ENCODE measurements around the gene MOB2. TPM values are rescaled to one million over a fixed set of nuclear protein-coding genes. Genes with fewer than 3 reads are reported as not detected.
"Not testable (repeated sequence)": the region's sequence is repeated elsewhere in the genome, so short reads cannot be mapped to it uniquely, and the experiment has no call there.

The MOB2 gene
- total RNA-seq, 1 experiment from 2014 or later = 22.7 TPM

GRCh38 chr11:1510928-1511327 lies 24.3 kb upstream of the MOB2 start:
- H3K9me3 ChIP-seq (ENCODE audit: control insufficient read depth, low read depth, low read length) = no peaks in the 10 kb centered on the region
- no peak overlapping the region for H3K23ac ChIP-seq (ENCODE audit: insufficient read length, low read depth, low read length)
- peaks cover 5% of the 10 kb centered on the region; the same call in 1 of the 2 replicates for H3K4me1 ChIP-seq (ENCODE audit: insufficient read depth, low read length)
- no peak overlapping the region for H3K4me2 ChIP-seq (ENCODE audit: insufficient read depth, insufficient read length, low read length)
- H3T11ph ChIP-seq (ENCODE audit: low read length) = no peak overlapping the region
- no peak for TF ChIP-seq CTCF (conservative IDR thresholded peaks at IDR 0.05)
- H2AK5ac ChIP-seq (ENCODE audit: insufficient read length, low read length) = no peak overlapping the region
- H4K5ac ChIP-seq (ENCODE audit: insufficient read length, low read depth, low read length) = no peak overlapping the region
- Mint-ChIP-seq H3K27me3 (ENCODE audit: low read depth) (no peaks in the 10 kb centered on the region; the same call in 1 of the 2 replicates), H3K9me3 (no peaks in the 10 kb centered on the region), H3K36me3 (ENCODE audit: insufficient read depth in 1 of 3, low read depth in 3 of 3) (no peaks in the 10 kb centered on the region), H3K4me1 (peaks cover 25 to 51% of the 10 kb centered on the region in 2 experiments), H3K4me3 (no peak overlapping the region), H3K27ac (no peak overlapping the region)
- no peak overlapping the region for H3K18ac ChIP-seq (ENCODE audit: insufficient read length, low read depth, low read length)
- WGBS (ENCODE audit: extremely low coverage, insufficient read length, low lambda C conversion rate) = no CpG with 5 or more reads among the region's 11 CpGs
- H2BK15ac ChIP-seq (ENCODE audit: low read depth, low read length) = no peak overlapping the region
- no peak overlapping the region for H3K4ac ChIP-seq (ENCODE audit: low read depth, low read length)
- H2BK120ac ChIP-seq (ENCODE audit: low read depth, low read length, poor library complexity, severe bottlenecking) = no peak overlapping the region
- H4K20me1 ChIP-seq (ENCODE audit: control insufficient read depth, insufficient read depth, insufficient read length) = no peaks in the 10 kb centered on the region
- no peak overlapping the region for H3K27ac ChIP-seq (ENCODE audit: insufficient read length, low read depth, low read length)
- H4K91ac ChIP-seq (ENCODE audit: insufficient read length, low read depth, low read length) = no peak overlapping the region
- H2BK12ac ChIP-seq (ENCODE audit: insufficient read length, low read depth, low read length) = no peak overlapping the region
- H3K79me2 ChIP-seq (ENCODE audit: insufficient read depth, low read length) = no peaks in the 10 kb centered on the region; the same call in 1 of the 2 replicates
- H4K8ac ChIP-seq (replicated peaks; ENCODE audit: insufficient read length, low read depth, low read length) = no peak overlapping the region
- no peak overlapping the region for H3K9ac ChIP-seq (ENCODE audit: extremely low read depth, insufficient read length, low read length)
- H2BK5ac ChIP-seq (ENCODE audit: insufficient read length, low read length) = no peak overlapping the region
- no peak for DNase-seq
- H3K56ac ChIP-seq (ENCODE audit: insufficient read length, low read depth, low read length) = no peak overlapping the region
- H3K27me3 ChIP-seq (ENCODE audit: insufficient read depth, low read length) = no peaks in the 10 kb centered on the region
- H3K79me1 ChIP-seq (ENCODE audit: insufficient read depth, low read depth, low read length, poor library complexity, severe bottlenecking) = no peaks in the 10 kb centered on the region
- no peaks in the 10 kb centered on the region for H3K23me2 ChIP-seq (ENCODE audit: insufficient read length, low read depth, low read length, poor library complexity, severe bottlenecking)
- H2BK20ac ChIP-seq (ENCODE audit: low read depth, low read length, poor library complexity, severe bottlenecking) = no peak overlapping the region
- H3K14ac ChIP-seq (ENCODE audit: insufficient read depth, low read length) = no peak overlapping the region
- H2AFZ ChIP-seq (ENCODE audit: low read length) = no peak overlapping the region

GRCh38 chr11:1510351-1510750 lies 23.8 kb upstream of the MOB2 start:
- H3K9me3 Mint-ChIP-seq; H2BK12ac ChIP-seq (ENCODE audit: insufficient read length, low read depth, low read length); H3K79me2 ChIP-seq (ENCODE audit: insufficient read depth, low read length); H3K9me3 ChIP-seq (ENCODE audit: control insufficient read depth, low read depth, low read length); H2BK15ac ChIP-seq (ENCODE audit: low read depth, low read length); H2AFZ ChIP-seq (ENCODE audit: low read length); H3K9ac ChIP-seq (ENCODE audit: extremely low read depth, insufficient read length, low read length); H3K4me2 ChIP-seq (ENCODE audit: insufficient read depth, insufficient read length, low read length); H2BK5ac ChIP-seq (ENCODE audit: insufficient read length, low read length); H3K79me1 ChIP-seq (ENCODE audit: insufficient read depth, low read depth, low read length, poor library complexity, severe bottlenecking); H3K36me3 Mint-ChIP-seq (ENCODE audit: insufficient read depth in 1 of 3, low read depth in 3 of 3); H3K23me2 ChIP-seq (ENCODE audit: insufficient read length, low read depth, low read length, poor library complexity, severe bottlenecking); H2BK20ac ChIP-seq (ENCODE audit: low read depth, low read length, poor library complexity, severe bottlenecking); H4K91ac ChIP-seq (ENCODE audit: insufficient read length, low read depth, low read length); H2AK5ac ChIP-seq (ENCODE audit: insufficient read length, low read length); H3K14ac ChIP-seq (ENCODE audit: insufficient read depth, low read length); H4K5ac ChIP-seq (ENCODE audit: insufficient read length, low read depth, low read length); H3K18ac ChIP-seq (ENCODE audit: insufficient read length, low read depth, low read length); H3K56ac ChIP-seq (ENCODE audit: insufficient read length, low read depth, low read length); DNase-seq; H3K27me3 ChIP-seq (ENCODE audit: insufficient read depth, low read length); H3T11ph ChIP-seq (ENCODE audit: low read length); H2BK120ac ChIP-seq (ENCODE audit: low read depth, low read length, poor library complexity, severe bottlenecking); H3K27ac Mint-ChIP-seq; H3K4me1 ChIP-seq (ENCODE audit: insufficient read depth, low read length); H3K27me3 Mint-ChIP-seq (ENCODE audit: low read depth); H3K4ac ChIP-seq (ENCODE audit: low read depth, low read length); H4K20me1 ChIP-seq (ENCODE audit: control insufficient read depth, insufficient read depth, insufficient read length); H3K4me3 Mint-ChIP-seq; H3K27ac ChIP-seq (ENCODE audit: insufficient read length, low read depth, low read length); H4K8ac ChIP-seq (replicated peaks; ENCODE audit: insufficient read length, low read depth, low read length); H3K23ac ChIP-seq (ENCODE audit: insufficient read length, low read depth, low read length): not testable (repeated sequence)
- WGBS (ENCODE audit: extremely low coverage, insufficient read length, low lambda C conversion rate) = no CpG with 5 or more reads among the region's 18 CpGs
- peaks cover 24 to 53% of the 10 kb centered on the region in 2 experiments for H3K4me1 Mint-ChIP-seq
